ENCODE results near the gene COL6A5.
"Not testable (repeated sequence)": the region's sequence is repeated elsewhere in the genome, so short reads cannot be mapped to it uniquely, and the experiment has no call there.

The COL6A5 gene

DNA sequence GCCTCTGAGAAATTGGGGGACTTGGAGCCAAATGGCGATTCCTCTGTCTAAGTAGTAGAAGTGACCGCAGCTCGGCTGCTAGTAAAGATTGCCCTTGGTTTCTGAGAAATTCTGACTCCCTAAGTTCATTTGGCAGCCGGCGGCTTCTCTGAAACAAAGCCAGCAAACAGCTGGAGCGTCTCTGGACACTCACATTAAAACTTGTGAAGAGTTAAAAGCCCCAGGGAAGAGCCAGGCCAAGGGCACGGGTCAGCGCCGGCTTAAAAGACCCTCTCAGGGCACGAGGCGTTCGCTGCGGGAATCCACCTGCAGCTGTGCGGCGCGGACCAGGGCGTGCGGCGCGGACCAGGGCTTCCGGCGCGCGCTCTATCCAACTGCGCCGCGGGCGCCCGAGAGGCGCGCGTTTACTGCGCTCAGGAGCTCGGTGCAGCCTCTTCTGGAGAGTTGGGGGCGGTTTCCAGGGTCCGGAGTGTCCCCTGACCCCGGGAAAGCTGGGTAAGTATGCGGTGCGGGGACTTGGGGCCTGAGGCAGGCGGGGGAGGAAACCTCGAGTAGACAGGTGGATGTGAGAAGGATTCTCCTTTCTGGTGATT lies at the start of gene COL6A5:
Gene COL6A5, plus strand, starts transcription at position 186 of the 593 bp plus-strand sequence. CDS start 27,967 bp downstream, outside the sequence.
- no peak for DNase-seq (ENCODE audit: low spot score)

DNA sequence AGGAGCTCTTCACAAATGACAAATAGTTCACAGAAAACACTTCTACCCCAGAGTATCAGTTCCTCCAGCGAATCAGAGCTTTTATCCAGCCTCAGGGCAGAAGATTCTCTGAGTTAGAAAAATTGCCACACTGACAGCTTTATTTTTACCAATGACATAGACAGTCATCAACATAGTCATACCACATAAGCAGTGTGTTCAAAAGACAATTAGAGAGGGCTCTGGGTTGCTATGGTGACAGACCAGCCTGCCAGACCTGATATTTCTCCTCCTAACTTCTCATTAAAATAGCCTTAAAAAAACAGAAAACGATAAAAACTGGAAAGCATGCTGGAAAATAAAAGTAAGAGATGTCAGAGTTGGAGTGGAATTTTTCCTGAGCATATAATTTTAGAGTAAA lies 45.9 kb upstream of the COL6A5 start:
- DNase-seq (ENCODE audit: low spot score) = no peak

- DNase-seq (ENCODE audit: low spot score) = no peak
These were observed 44.6 kb upstream of the COL6A5 start for GRCh38 chr3:130300888-130301287.

- no peak for DNase-seq (ENCODE audit: low spot score)
These were observed 35.4 kb upstream of the COL6A5 start for GRCh38 chr3:130310109-130310508.

DNA sequence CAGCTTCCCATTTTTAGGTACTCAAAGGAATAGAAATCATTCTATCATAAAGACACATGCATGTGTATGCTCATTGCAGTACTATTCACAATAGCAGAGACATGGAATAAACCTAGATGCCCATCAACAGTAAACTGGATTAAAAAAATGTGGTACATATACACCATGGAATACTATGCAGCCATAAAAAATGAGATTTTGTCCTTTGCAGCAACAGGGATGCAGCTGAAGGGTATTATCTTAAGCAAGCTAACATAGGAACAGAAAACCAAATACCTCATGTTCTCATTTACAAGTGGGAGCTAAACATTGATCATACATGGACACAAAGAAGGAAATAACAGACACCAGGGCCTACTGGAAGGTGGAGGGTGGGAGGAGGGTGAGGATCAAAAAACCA lies 33.1 kb upstream of the COL6A5 start:
- no peak for DNase-seq (ENCODE audit: low spot score)

DNA sequence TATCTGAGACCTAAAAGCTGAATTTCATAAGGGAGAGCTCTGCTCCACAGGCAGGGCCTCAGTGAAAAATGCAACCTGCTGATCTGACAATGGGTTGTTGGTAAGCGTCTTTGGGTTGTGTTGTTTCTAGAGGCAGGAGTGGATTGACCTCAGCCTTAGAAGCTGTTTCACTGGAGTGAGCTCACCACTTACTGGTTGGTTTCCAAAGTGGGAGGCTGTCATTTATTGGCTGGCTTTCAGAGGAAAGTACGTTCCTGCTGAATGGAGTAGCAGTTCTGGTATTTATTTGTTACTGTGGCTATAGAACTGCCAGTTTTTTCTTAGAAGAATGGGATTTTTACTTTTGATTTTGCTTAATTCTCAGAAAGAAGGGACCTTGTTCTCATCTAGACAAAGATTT lies 29.3 kb upstream of the COL6A5 start:
- DNase-seq (ENCODE audit: low spot score) = no peak

DNA sequence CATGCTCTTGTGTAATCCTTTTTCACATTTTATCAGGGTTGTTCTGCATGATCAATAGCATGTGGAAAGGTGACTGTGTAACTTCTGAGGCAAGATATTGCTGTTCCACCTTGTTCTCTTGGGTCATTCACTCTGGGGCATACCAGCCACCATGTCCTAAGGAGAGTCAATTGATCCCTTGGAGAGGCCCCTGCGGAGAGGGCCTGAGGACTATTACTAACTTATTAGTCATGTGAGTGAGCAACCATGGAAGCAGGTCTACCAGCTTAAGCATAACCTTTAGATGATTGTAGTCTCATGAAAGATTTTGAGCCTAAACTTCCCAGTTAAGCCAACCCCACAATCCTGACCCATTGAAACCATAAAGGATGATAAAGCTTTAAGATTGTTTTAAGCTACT lies 22.0 kb upstream of the COL6A5 start:
- no peak for DNase-seq (ENCODE audit: low spot score)

- DNase-seq (ENCODE audit: low spot score) = no peak
These were observed 4.7 kb upstream of the COL6A5 start for GRCh38 chr3:130340766-130341165.

DNA sequence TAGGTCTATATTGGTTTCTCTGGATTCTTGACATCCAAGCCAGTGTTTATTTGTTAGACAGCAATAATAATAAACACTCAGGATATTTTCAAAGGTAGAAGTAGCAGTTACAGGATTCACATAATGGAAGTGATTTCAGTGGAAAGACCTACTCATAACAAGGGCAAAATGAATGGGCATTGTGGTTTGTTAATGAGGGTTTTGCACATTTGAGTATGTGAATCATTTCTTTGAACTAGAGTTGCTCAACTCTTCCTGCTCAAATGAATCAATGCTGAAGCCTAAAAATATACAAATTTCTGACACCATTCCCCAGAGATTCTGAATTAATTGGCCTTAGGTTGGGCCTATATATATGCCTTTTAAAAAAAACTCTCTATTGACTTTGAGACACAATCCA lies 4.1 kb upstream of the COL6A5 start:
- DNase-seq (ENCODE audit: low spot score) = no peak

DNA sequence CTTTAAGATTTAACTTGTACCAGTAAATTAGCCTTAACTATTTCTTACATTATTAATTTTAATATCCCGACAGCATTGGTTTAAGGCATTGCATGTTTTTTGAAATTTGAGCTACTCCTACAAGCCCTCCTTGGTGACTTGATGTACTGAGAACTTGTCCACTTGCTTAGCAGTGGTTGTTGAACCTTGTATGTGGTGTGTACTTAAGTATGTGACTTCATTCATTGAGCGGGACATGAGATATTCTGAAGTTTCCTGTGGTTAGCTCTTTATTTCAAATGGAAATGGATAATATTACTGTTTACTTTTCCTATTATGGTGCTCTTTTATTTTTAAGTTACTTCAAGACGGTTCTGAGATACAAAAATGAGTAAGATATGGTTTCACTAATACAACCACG lies 3.6 kb upstream of the COL6A5 start:
- no peak for DNase-seq (ENCODE audit: low spot score)

DNA sequence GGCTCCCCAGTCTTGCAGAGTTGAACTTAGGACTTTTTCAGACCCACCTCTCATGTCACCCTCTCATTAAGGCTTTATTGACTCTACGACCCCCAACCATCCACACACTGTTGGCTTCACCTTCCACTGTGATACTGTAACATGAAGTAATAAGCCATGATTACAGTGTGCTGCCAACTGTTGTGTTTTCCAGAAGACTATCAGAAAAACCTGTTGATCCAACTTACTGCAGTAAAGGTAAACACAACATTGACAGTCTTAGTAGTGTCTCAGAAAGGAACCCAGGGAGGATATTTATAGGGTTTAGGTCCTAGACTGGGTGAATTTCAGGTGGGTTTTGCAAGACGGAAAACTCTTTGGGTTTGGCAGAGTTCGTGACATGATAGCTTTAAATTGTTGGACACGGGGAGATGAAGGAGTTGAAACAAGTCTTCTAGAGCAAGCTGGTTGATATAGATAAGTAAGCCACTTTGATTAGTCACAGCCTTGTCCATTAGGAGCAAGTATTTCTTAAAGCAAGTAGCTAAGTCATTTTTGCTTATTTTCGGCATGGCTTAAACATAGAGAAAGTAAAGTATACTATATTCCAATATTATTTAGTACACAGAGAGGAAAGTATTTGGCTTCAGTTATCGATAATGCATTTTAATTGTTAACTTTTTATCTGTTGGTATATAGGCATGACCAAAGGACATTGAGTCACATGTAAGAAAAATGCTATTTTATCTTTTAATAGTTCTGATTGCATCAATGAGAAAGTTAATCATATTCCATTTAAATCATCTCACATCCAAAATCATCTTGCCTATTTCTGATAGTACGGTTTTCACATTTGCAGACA lies 2.4 kb upstream of the COL6A5 start:
- DNase-seq (ENCODE audit: low spot score) = no peak

GRCh38 chr3:130348258-130348657 lies 2.8 kb downstream of the COL6A5 start:
- DNase-seq (ENCODE audit: low spot score) = not testable (repeated sequence)

GRCh38 chr3:130354430-130354829 lies 9.0 kb downstream of the COL6A5 start:
- no peak for DNase-seq (ENCODE audit: low spot score)

- no peak for DNase-seq (ENCODE audit: low spot score)
These were observed 28.6 kb downstream of the COL6A5 start for GRCh38 chr3:130374033-130374432.

- DNase-seq (ENCODE audit: low spot score) = no peak
These were observed 29.4 kb downstream of the COL6A5 start for GRCh38 chr3:130374908-130375307.

DNA sequence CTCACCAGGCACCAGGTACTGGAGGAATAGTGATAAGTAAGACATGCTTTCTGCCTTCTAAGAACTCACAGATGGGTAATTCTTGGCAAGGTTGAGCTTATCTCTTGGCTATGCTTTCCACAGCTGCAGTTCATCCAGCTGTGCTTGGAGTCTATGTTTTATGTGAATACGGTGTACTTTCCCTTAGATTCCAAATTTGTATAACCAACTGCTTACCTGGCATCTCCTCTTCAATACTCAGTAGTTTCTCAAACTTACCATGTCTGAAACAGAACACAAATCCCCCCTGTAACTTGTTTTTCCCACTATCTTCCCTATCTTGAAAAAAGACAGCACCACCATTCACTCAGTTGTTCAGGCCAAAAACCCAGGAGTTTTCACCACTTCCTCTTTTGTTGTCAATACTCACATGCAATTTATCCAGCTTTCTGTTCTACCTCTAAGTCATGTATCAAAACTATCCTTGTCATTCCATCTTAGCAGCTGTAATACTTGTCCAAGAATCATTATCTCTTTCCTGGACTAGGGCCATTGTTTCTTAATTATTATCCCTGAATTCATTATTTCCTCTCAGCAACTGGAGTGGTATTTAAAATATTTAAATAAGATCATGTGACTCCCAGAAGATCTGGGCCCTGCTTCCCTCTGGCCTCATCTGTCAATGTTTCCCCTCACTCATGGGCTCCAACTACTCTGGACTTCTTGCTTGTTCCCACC lies 32.6 kb downstream of the COL6A5 start:
- no peak for DNase-seq (ENCODE audit: low spot score)

GRCh38 chr3:130378677-130379191 lies 33.3 kb downstream of the COL6A5 start:
- DNase-seq (ENCODE audit: low spot score) = no peak

DNA sequence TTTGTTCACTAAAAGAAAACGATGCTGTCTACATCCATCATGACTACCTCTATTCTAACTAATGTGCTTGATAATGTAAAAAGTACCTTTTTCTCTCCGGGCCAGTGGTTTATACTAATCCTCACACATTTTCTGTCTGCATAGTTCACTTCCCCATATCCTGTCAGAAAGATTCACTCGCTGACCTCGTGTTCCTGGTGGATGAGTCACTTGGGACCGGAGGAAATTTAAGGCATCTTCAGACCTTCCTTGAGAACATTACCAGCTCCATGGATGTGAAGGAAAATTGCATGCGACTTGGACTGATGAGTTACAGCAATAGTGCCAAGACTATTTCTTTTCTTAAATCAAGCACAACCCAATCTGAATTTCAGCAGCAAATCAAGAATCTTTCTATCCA lies 33.8 kb downstream of the COL6A5 start:
- no peak for DNase-seq (ENCODE audit: low spot score)

DNA sequence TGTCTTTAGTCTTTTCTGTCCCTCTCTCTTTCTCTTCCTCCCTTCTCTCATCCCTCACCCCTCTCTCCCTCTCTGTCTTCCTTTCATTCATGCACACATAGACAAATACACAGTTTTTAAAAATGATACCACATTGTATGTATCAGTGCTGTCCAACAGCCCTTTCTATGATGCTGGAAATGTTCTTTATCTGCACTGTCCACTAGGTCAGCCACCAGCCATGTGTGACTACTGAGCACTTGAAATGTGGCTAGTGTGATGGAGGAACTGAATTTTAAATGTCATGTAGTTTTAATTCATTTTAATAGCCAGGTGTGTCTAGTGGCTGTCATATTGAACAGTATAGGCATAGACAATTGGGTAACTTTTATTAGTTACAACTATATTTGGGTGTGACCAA lies 34.9 kb downstream of the COL6A5 start:
- DNase-seq (ENCODE audit: low spot score) = no peak

DNA sequence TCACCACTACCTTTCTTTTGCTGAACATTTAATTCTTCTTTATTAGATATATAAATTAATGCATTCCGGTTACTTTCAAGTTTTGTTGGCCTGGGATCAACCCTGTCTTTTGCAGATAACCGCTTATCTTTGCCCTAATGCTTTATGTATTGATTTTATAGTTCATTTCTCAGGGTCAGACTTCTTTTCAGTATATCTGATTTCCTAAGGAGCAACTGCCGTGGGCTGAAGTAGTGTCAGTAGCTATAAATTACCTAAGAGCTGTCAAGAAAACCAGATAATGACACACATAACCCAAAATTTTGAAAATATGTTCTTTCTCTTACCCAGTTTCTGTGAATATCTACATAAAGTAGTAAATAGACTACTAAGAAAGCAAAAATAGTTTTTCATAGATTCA lies 38.0 kb downstream of the COL6A5 start:
- DNase-seq (ENCODE audit: low spot score) = no peak

GRCh38 chr3:130384476-130385025 lies 39.1 kb downstream of the COL6A5 start:
- no peak for DNase-seq (ENCODE audit: low spot score)

GRCh38 chr3:130386604-130387263 lies 41.3 kb downstream of the COL6A5 start:
- DNase-seq (ENCODE audit: low spot score) = no peak
